HG03103 (cell line): Measurements from ENCODE around the gene BMERB1.
"Not testable (repeated sequence)": the region's sequence is repeated elsewhere in the genome, so short reads cannot be mapped to it uniquely, and the experiment has no call there.

Source experiments
- ATAC-seq: cut with Tn5 transposase; IDR thresholded peaks from one replicate; pipeline ENCODE4 v1.9.1; 2021; ENCODE audit warnings: low read depth; ENCODE audit not compliant: unreplicated experiment

Gene BMERB1

DNA sequence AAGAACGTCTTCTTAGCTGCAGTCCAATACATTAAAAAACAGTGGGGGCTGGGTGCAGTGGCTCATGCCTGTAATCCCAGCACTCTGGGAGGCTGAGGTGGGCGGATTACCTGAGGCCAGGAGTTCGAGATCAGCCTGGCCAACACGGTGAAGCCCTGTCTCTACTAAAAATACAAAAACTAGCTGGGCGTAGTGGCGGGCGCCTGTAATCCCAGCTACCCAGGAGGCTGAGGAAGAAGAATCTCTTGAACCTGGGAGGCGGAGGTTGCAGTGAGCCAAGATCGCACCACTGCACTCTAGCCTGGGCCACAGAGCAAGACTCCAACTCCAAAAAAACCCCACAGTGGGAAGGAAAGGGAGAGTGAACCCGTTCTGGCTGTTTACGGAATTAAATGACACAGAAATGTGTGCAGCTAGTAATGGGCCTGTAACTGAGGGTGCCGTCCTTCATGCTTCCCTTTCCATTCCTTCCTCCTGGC lies 172.9 kb downstream of the BMERB1 start:
- not testable (repeated sequence) for ATAC-seq

DNA sequence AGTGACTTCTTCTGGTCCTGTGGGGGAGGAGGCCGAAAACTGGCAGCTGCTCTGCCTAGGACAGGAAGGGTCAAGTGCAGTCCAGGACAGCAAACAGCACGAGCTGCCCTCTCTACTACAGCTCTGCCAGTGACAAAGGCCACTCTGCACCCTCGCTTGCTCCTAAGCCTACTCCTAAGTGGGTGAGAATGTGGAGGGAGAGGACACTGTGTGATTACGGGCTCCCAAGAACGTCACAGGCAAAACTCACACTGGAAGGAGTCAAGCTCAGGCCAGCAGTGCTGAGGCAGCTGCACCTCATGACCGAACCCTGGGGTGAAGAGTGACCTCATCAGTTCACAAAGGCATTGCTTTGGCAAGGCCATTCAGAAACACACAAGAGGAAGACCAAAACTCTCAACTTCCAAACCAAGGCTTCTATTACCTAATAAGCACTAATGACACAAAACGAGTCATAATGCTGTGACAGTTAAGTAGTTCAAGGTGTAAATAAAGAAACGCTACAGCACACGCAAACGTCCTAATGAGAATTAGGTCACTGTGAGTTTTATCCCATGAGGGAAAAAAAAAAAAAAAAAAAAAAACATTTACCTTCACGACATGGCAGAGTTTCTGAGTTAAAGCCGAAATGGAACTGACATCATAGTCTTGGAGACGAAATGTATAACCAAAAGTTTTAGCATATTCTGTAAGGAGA lies 173.5 kb downstream of the BMERB1 start:
- no peak for ATAC-seq

DNA sequence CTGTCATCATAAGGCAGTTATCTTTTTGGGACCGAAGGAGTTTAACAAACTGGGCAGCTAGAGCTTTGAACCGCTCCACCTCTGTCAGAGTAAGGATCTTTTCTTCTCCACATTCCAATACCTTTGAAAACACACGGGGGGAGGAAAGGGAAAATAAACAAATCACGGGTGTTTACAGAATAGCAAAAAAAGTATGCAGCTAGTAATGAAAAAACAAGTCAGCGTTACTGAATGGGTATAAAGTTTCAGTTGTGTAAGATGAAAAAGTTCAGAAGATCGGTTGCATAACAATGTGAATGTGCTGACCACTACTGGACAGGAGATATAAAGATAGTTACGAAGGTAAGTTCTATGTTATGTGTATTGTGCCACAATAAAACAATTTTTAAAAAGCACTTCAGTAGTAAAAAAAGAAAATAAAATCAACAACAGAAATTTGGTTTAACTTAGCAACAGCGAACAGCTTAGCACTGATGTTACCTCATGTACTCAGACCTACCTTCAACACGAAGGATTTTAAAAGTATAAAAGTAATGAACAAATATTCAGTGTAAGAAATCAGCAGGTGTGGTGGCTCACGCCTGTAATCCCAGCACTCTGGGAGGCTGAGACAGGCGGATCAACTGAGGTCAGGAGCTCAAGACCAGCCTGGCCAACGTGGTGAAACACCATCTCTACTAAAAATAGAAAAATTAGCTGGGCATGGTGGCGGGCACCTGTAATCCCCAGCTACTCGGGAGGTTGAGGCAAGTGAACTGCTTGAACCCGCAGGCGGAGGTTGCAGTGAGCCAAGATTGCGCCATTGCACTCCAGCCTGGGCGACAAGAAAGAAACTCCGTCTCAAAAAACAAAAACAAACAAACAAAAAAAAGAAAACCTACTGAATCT lies 174.3 kb downstream of the BMERB1 start:
- no peak for ATAC-seq

DNA sequence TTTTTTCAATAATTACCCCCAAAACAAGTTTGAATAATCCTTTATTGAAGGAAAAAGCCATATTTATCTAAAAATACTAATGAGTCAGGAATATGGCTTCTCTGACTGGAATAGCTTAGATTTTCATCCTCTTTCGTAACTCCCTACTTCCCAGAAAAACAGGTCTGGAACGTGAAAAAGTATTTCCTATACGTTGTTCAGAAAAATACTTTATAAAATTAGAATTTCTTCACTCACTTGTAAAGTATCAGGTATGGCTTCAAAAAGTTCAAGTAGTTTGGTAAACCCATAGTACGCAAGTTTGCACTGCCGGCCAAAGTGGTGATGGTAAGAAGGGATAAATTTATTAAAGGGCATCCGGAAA lies 174.9 kb downstream of the BMERB1 start:
- ATAC-seq, result no peak

DNA sequence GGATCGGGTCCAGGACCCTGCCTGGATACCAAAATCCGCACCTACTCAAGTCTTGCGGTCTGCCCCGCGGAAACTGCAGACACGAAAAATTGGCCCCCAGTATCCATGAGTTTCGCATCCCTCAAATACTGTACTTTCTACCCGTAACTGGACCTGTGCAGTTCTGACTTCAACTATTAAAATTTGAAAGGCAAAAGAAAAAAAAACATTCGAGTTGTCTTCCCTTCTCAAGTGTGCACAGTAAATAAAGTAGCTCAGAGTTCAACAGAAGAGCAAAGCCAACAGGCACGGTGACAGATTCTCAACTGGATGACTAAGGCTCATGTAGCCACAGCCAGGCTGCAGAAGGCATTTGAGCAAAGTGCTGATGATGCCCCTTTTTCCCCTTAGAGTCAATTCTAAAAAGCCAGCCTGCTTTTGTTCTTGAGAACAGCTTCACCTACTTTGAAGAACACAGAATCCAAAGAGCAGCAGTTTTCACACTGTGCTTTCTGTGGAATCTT lies 176.0 kb downstream of the BMERB1 start:
- ATAC-seq, result no peak

DNA sequence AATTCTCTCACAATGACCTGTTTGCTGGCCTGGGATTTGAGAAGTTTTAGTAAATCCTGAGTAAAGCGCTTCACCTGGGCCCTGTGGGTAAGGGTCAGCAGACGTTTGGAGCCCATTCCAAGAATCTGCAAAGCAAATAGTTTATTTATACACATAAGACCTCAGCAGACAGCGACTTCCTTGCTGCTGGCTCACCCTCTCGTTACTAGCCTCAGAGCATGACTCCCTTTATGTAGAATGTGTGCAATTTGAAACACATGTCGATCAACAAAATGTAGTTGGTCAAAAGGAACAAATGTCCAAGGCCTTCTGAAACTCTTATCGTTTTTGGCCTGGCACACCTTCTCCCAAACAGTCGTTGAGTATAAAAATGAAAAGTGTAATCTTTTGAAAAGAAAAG lies 177.2 kb downstream of the BMERB1 start:
- ATAC-seq, result no peak

DNA sequence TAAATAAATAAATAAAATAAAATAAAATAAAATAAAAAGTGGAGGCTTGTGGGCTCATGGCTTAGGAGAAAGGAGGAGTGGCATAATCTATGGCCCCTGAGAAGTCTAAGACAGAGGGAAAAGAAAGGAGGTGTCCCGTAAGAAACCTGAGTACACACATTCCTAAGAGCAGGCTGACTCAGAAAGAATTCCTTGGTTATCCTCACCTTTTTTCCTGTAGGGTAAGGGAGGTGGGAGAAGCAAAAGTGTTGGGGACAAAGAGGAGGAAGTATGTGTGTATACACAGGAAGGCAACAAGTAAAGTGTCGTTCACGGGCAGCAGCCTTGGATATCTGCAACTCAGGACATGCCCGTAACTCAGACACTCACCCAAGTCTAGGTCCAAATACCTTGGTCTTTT lies 179.3 kb downstream of the BMERB1 start:
- no peak for ATAC-seq

DNA sequence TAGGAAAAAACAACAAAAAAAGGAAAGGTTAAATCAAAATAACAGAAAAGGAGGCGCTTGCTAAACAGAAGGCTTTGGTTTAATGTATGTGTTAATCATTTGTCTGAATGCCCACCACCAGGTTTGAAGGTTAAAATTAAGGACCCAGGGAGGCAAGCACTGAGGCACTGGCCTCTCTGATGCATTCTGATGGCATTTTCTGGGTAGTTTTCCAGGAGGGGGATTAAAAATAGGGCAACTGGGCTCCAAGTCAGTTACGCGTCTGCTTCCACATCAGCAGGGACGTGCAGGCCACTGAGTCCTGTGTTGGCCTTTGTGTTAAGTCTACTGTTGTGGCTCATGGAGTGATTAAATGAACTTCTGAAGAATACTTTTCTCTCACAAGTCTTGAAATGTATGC lies 181.6 kb downstream of the BMERB1 start:
- ATAC-seq, result no peak

DNA sequence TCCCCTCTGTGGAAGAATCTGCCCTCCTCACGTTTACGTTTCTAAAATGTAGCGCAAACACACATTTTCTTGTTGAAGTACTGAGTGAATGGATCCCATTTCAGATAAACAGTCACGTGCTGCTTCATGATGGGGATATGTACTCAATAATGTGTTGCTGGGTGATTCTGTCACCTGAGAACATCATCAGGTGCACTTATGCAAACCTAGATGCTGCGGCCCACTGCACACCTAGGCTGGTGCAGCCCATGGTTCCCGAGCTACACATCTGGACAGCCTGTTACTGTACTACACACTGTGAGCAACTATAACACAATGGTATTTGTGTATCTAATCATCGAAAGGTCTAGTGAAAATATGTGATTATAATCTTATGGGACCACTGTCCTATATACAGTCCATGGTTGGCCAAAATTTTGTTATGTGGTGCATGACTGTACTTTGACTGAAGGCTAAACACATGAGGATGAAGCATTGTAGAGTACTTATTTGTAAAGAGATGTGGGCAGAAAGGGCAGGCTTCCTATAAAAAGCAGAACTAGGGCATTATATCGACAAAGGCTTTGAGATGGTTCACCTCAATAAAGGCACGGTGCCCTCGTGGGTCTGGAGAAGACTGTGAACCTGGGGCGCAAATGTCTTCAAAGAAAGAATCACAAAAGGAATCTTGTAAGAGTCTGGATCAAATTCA lies 182.2 kb downstream of the BMERB1 start:
- no peak for ATAC-seq

DNA sequence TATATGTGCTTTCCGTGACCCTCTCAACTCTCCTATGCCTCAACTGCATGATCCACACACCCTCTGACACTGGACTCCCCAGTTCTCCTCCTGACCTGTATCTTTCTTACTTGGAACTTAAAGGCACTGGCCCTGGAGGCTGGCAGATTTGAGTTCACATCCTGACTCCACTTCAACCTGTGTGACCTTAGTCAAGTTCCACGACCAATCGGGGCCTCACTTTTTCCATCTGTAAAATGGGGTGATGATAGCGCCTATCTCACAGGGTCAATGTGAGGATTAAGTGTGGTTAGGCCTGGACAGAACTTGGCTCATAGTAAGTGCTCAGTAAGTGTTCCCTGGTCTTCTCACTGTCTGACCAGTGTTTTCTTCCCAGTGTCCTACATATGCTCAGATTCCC lies 183.5 kb downstream of the BMERB1 start:
- ATAC-seq, result no peak

DNA sequence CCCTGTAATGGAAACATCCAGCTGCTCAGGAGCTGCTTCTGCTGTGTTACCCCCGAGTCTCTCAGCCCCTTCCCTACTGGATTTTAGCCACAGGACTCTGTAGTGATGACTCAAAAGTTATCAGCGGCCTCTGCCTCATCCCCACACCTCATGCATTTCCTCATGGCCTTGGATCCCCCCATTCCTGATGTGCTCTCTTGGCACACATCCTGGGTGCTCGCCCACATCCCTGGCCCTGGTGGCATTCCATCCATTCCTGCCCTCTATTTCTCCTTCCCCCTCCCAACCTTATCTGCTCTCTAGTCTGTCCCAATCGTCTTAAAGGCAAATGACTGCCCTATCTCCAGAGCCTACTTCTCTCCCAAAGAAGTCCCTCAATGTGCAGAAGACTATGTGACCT lies 184.0 kb downstream of the BMERB1 start:
- ATAC-seq, result no peak

DNA sequence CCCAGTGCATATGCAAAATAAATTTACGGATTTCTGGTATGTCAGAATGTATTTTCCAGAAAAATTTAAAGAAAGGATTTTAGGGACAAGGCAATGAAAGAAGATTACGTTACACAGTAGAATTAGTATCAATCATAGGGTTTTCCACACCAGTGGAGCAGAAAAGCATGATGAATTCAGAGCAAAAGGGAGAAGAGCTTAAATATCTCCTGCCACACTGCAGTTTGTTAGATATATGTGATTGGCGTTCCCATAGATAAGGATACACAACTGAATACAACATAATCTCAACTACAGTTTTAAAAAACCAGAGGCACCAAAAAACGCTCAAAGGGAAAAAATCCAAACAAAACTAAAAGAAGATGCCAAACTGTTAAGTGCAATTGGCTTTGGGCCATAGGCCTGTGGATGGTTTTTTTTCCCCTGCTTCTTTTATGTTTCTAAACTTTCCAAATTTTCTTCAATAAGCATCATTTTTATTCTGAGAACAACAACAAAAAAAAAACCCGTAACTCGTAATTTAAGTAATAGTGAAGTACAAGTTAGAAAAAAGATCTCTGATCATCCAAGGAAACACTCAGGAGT lies 186.3 kb downstream of the BMERB1 start:
- no peak for ATAC-seq

DNA sequence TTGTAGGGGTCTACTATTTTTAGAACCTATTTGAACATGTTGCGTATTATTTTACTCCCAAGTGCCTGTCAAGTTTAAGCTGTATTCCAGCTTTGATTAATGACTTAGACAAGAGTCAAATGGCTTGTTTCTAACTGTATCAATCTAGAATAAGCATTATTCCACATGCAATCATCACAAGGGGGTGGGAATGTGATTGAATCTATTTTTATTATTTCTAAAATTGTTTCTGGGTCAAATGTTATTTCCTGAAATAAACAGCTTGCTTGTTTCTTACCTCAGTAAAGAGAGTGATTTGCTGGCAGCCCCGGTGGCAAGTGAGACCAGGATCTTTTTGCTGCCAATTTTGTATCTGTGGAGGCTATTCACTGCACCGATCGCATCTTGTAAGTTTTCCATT lies 187.1 kb downstream of the BMERB1 start:
- ATAC-seq, result no peak

DNA sequence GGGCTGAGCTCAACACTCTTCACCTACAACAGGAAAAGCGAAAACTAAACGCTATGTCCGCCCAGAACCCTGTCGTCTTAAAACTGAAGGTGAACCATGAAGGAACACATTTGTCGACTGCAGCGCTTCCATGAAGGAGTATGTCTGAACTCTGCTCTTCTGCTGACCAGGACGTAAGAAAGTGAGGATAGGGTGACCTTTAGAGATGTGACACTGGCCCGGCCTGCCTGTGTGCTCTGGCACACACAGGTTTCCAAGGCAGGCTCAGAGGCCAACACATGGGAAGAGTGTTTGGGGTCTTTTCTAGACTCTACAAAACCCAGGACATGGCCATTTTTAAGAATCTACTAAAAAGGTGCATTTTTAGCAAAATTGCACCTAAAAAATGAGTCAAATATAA lies 187.5 kb downstream of the BMERB1 start:
- no peak for ATAC-seq

DNA sequence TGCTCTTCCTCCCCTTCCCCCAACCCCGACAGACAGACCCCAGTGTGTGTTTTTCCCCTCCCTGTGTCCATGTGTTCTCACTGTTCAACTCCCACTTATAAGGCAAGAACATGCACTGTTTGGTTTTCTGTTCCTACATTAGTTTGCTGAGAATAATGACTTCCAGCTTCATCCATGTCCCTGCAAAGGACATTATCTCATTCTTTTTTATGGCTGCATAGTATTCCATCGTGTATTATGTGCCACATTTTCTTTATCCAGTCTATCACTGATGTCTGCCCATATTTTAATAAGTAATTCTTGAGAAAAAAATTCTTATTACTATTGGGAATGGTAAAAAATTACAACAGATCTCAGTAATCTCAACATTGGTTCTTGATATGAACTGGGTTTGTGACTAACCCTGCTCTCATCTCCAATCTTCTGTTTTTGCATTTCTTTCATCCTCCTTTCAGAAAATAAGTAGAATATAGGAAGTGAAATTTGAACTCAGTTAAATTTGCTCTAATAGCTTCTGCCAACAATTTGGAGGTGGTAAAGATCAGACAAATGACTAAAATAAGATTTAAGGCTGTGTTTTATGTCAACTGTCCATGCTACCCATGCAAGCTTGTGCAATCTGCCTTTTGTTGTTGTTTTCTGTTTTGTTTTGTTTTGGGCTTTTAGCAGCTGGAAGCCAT lies 197.5 kb downstream of the BMERB1 start:
- no peak for ATAC-seq

DNA sequence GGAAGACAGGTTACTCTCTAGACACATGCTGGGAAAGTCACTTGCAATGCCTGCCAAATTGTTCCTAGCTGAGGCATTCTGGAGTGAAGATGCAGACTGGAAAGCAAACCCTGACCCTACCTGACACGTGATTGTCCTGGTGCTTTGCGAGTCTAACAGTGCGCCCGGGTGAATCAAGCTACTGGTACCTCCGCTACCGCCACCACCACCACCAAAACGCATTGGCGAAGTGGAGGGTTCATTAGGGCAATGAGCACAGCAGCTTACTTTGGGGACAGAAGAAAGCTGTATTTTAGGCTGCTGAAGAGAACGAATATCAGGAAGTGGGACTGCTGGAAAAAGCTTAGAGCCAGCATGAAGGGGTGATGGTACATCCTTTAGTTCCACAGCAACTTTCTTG lies 201.5 kb downstream of the BMERB1 start:
- ATAC-seq, result no peak

DNA sequence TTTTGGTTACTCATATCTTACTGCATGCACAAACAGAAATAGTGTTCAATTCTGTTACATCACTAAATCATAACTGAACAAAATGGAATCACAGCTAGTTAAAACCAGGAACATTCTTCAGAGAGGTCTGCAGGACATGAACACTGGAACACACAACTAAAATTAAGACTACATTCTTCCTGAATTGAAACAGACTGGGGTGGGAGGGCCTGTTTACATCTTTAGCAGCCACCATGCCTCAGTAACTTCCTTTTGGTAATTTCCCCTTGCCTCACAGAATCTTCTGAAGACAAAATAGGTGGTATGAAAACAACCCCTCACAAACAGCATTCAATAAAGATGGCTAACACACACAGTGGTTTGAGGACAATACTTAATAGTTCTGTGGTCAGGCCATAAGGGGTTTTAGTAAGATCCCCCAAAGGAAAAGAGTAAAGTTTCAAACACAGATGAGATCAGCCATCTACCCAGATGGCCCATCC lies 202.0 kb downstream of the BMERB1 start:
- no peak for ATAC-seq
